Endothelial cell of umbilical vein (primary cell): ENCODE results near the gene SINHCAF. TPM values are rescaled to one million over a fixed set of nuclear protein-coding genes. Genes with fewer than 3 reads are reported as not detected.
A peak's percentile ranks its signal among the peaks of the same experiment; 100 is the strongest.

Experiments used
- BruUV-seq: library from RNA; stranded (reverse); fragments of 400-500 nt; replicated peaks from 2 replicates; lab custom pipeline; 2021; lab: Mats Ljungman, UMichigan
- CTCF ChIA-PET: fragments of 300-600, 350-600 bp; sonication (Branson Sonifier 250); formaldehyde crosslinking; loops from one replicate; lab custom pipeline; 2021; ENCODE audit warnings: antibody characterized with exemption, inconsistent platforms; lab: Charles Lee
- POLR2A ChIA-PET: fragments of 300-600, 350-600 bp; sonication (Branson Sonifier 250); formaldehyde crosslinking; loops from one replicate; lab custom pipeline; 2021; ENCODE audit warnings: antibody characterized with exemption, inconsistent platforms; lab: Charles Lee
- DNase-seq: peaks from one replicate; pipeline ENCODE4 v3.0.0-alpha.2; 2011; ENCODE audit warnings: low read depth, low spot score
- FAIRE-seq: peaks from 2 replicates; lab custom pipeline; 2011; peaks lifted over from hg19 to GRCh38; lab: Jason Lieb, UNC
- H2AFZ ChIP-seq: 2 replicates; pipeline ENCODE4 v1.6.0; 2012; ENCODE audit warnings: low read depth, low read length, control low read depth, inconsistent platforms
- H3K27ac ChIP-seq: 2 replicates; pipeline ENCODE4 v1.5.1; 2011; ENCODE audit warnings: low read depth, mild to moderate bottlenecking, control low read depth, low read length, moderate library complexity; ENCODE audit not compliant: insufficient read depth
- H3K27me3 ChIP-seq, 2 experiments: 2 replicates each; pipeline versions ENCODE4 v1.6.0 to v1.6.1; 2011; ENCODE audit warnings: low read length in 2 of 2, mixed read lengths in 1 of 2; ENCODE audit not compliant: control insufficient read depth in 2 of 2, insufficient read depth in 2 of 2
- H3K36me3 ChIP-seq, 2 experiments: 2 replicates in 1 of 2; 3 replicates in 1 of 2; pipeline ENCODE4 v1.5.1; 2011; ENCODE audit warnings: low read length in 2 of 2, mild to moderate bottlenecking in 1 of 2, moderate library complexity in 1 of 2; ENCODE audit not compliant: control insufficient read depth in 2 of 2, insufficient read depth in 2 of 2; ENCODE audit errors: extremely low read depth in 1 of 2
- H3K4me1 ChIP-seq: 3 replicates; pipeline ENCODE4 v1.5.1; 2011; ENCODE audit warnings: mild to moderate bottlenecking, low read length; ENCODE audit not compliant: control insufficient read depth, insufficient read depth; ENCODE audit errors: extremely low read depth
- H3K4me2 ChIP-seq: 2 replicates; pipeline ENCODE4 v1.6.1; 2011; ENCODE audit warnings: low read length, control low read depth, mixed read lengths; ENCODE audit not compliant: insufficient read depth
- H3K4me3 ChIP-seq, 3 experiments: fragments of 200-600 bp in 1 of 3; sonication (generic), shearing (Covaris generic) in 1 of 3; replicated peaks in 1 of 3; 2 replicates each; pipeline ENCODE4 v1.5.1; 2011 to 2016; ENCODE audit warnings: control low read depth in 3 of 3, low read length in 3 of 3, mild to moderate bottlenecking in 2 of 3, inconsistent platforms in 1 of 3, low read depth in 1 of 3, moderate library complexity in 1 of 3; ENCODE audit not compliant: insufficient read depth in 1 of 3
- H3K79me2 ChIP-seq: 2 replicates; pipeline ENCODE4 v1.6.0; 2012; ENCODE audit warnings: low read length, inconsistent platforms; ENCODE audit not compliant: control insufficient read depth, insufficient read depth
- H3K9ac ChIP-seq: replicated peaks from 2 replicates; pipeline ENCODE3; 2011; ENCODE audit warnings: low read length, control low read depth; ENCODE audit not compliant: insufficient read depth; ENCODE audit errors: extremely low read depth
- H3K9me1 ChIP-seq: replicated peaks from 3 replicates; pipeline ENCODE4 v1.6.0; 2011; ENCODE audit warnings: mild to moderate bottlenecking, low read length; ENCODE audit not compliant: control insufficient read depth, insufficient read depth; ENCODE audit errors: extremely low read depth
- H3K9me3 ChIP-seq: replicated peaks from 2 replicates; pipeline ENCODE4 v1.5.1; 2012; ENCODE audit warnings: low read length, inconsistent platforms; ENCODE audit not compliant: control insufficient read depth, insufficient read depth
- H4K20me1 ChIP-seq: replicated peaks from 2 replicates; pipeline ENCODE3; 2011; ENCODE audit warnings: mild to moderate bottlenecking, low read length; ENCODE audit not compliant: control insufficient read depth, insufficient read depth; ENCODE audit errors: extremely low read depth
- CTCF ChIP-seq, 2 donors: IDR thresholded peaks; 1 replicate in 1 of 2; 2 replicates in 1 of 2; pipeline ENCODE4 v1.5.1; 2011; ENCODE audit warnings: low read length in 2 of 2, mild to moderate bottlenecking in 2 of 2, moderate library complexity in 2 of 2, control low read depth in 1 of 2, inconsistent platforms in 1 of 2, low read depth in 1 of 2; ENCODE audit not compliant: insufficient read depth in 1 of 2; ENCODE audit errors: extremely low read depth in 1 of 2
- EZH2 ChIP-seq: IDR thresholded peaks from 2 replicates; pipeline ENCODE4 v1.6.1; 2012; ENCODE audit warnings: borderline replicate concordance, low read depth, mild to moderate bottlenecking, moderate library complexity, low read length, inconsistent platforms; ENCODE audit not compliant: severe bottlenecking
- FOS ChIP-seq: IDR thresholded peaks from 2 replicates; pipeline ENCODE4 v1.6.1; 2011; ENCODE audit warnings: mild to moderate bottlenecking, low read length, moderate library complexity, borderline replicate concordance; ENCODE audit not compliant: insufficient read depth
- GATA2 ChIP-seq: IDR thresholded peaks from 2 replicates; pipeline ENCODE4 v1.7.0; 2011; ENCODE audit warnings: low read depth, mild to moderate bottlenecking, moderate library complexity, mixed read lengths, low read length; ENCODE audit not compliant: insufficient read length, insufficient read depth
- JUN ChIP-seq: IDR thresholded peaks from 2 replicates; pipeline ENCODE4 v1.6.1; 2011; ENCODE audit warnings: borderline replicate concordance, low read depth; ENCODE audit not compliant: insufficient read length, insufficient read depth
- MAX ChIP-seq: IDR thresholded peaks from 2 replicates; pipeline ENCODE4 v1.6.1; 2011; ENCODE audit not compliant: insufficient read depth, insufficient read length
- MYC ChIP-seq: IDR thresholded peaks from one replicate; pipeline ENCODE4 v1.6.1; 2011; ENCODE audit warnings: mild to moderate bottlenecking, low read depth, low read length
- POLR2A ChIP-seq: IDR thresholded peaks from 2 replicates; pipeline ENCODE4 v1.6.1; 2012; ENCODE audit warnings: low read depth, mild to moderate bottlenecking, control low read depth, low read length
- POLR2AphosphoS5 ChIP-seq: IDR thresholded peaks from 2 replicates; pipeline ENCODE4 v1.6.1; 2012; ENCODE audit warnings: low read depth, mild to moderate bottlenecking, control low read depth, low read length, moderate library complexity; ENCODE audit not compliant: insufficient read depth
- dilution Hi-C: fragments of 300-500 bp; cut with MboI; formaldehyde crosslinking; loops from one replicate; pipeline ENCODE4 v1.15.0; 2019; ENCODE audit warnings: low sequenced_read_pairs; ENCODE audit not compliant: extremely low pct_ligation_motif_present
- intact Hi-C: fragments of 100-400 bp; cut with micrococcal nuclease; formaldehyde crosslinking; loops from one replicate; pipeline ENCODE4 v1.10.0; 2022
- polyA plus RNA-seq, 4 experiments: library from polyadenylated mRNA; depleted of rRNA in 3 of 4; stranded (reverse) in 3 of 4; unstranded in 1 of 4; fragments of >200 nt; gene quantifications; 2 replicates each; pipeline versions ENCODE4 v1.2.1 to v1.2.3, GENCODE V29; 2011 to 2012; ENCODE audit warnings: missing spikeins in 1 of 4
- total RNA-seq: library from RNA; stranded (reverse); gene quantifications from 2 replicates; pipeline ENCODE4 v1.2.3, GENCODE V29; 2021

SINHCAF gene
- total and polyA plus RNA-seq, 2 donors (not counting 3 experiments of a cell fraction or from before 2014, with no cell fraction given) = 19.3 to 83.4 TPM

GRCh38 chr12:31321897-31322228 lies 4.1 kb downstream of the SINHCAF start:
- Histone ChIP-seq H3K9me1 (no peaks in the 10 kb centered on the region), H3K4me3 (no peak overlapping the region), H2AFZ (no peak overlapping the region), H3K27ac (peak overlapping the region; percentile 34), H3K79me2 (peaks cover 90% of the 10 kb centered on the region), H3K27me3 (peaks cover 0 to 2% of the 10 kb centered on the region in 2 experiments), H3K9ac (no peak overlapping the region), H3K36me3 (no peaks in the 10 kb centered on the region), H4K20me1 (peaks cover 12% of the 10 kb centered on the region), H3K4me2 (peak overlapping the region; percentile 98), H3K9me3 (no peaks in the 10 kb centered on the region), H3K4me1 (peaks cover 52% of the 10 kb centered on the region)
- dilution Hi-C loops = no loop called here
- ChIA-PET CTCF (interaction anchor here (1.7 kb wide), 1 partner anchor 50 kb away, joined by 9 read pairs; no protein-coding TSS in a partner anchor), POLR2A (no interaction called here)
- no peak for FAIRE-seq
- DNase-seq = peak; percentile 53
- intact Hi-C loops = loop anchor here (5.0 to 10.0 kb wide), 3 partner anchors 185 to 783 kb away; partner anchors contain the start of genes BICD1 and DENND5B
- no peak for TF ChIP-seq POLR2AphosphoS5
- no peak for TF ChIP-seq FOS
- TF ChIP-seq JUN = no peak
- no peak for TF ChIP-seq EZH2
- no peak for TF ChIP-seq MYC
- no peak for TF ChIP-seq CTCF (IDR thresholded peaks at IDR 0.05; ENCODE audit: extremely low read depth in 1 of 2, insufficient read depth in 1 of 2, low read depth in 1 of 2, low read length in 2 of 2)
- no peak for TF ChIP-seq GATA2
- no peak for TF ChIP-seq MAX
- no peak for TF ChIP-seq POLR2A
- no TSS peak for BruUV-seq
